PC-9 (cell line): ENCODE data around the gene GKAP1. TPM values are rescaled to one million over a fixed set of nuclear protein-coding genes. Genes with fewer than 3 reads are reported as not detected.

Experiments used
- BruUV-seq: library from RNA; stranded (reverse); fragments of 400-500 nt; replicated peaks from 2 replicates; lab custom pipeline; 2021; lab: Mats Ljungman, UMichigan
- CTCF ChIA-PET: fragments of 300-600 bp; sonication (Branson Sonifier 250); formaldehyde crosslinking; loops from one replicate; lab custom pipeline; 2022; ENCODE audit warnings: antibody characterized with exemption; lab: Charles Lee
- POLR2A ChIA-PET: fragments of 300-600 bp; sonication (Branson Sonifier 250); formaldehyde crosslinking; loops from one replicate; lab custom pipeline; 2022; ENCODE audit warnings: antibody characterized with exemption; ENCODE audit not compliant: unreplicated experiment; lab: Charles Lee
- DNase-seq, 2 experiments: peaks; one replicate each; pipeline versions ENCODE4 v3.0.0 to v3.0.0-alpha.2; 2015 to 2022; ENCODE audit warnings: mixed read lengths in 1 of 2
- H2AFZ ChIP-seq: fragments of 200-600 bp; sonication (generic); 2 replicates; pipeline ENCODE4 v1.8.1; 2017; ENCODE audit warnings: antibody characterized with exemption
- H3F3A ChIP-seq: fragments of 200-600 bp; sonication (generic); 2 replicates; pipeline ENCODE4 v1.8.1; 2017; ENCODE audit warnings: antibody characterized with exemption, mild to moderate bottlenecking, low read depth; ENCODE audit not compliant: insufficient read depth
- H3K27ac ChIP-seq: fragments of 200-600 bp; sonication (generic); 2 replicates; pipeline ENCODE4 v1.6.1; 2016; ENCODE audit warnings: mixed run types
- H3K27me3 ChIP-seq: fragments of 200-600 bp; sonication (generic); 2 replicates; pipeline ENCODE4 v1.6.1; 2016; ENCODE audit warnings: low read depth, mixed run types; ENCODE audit not compliant: insufficient read depth
- H3K36me3 ChIP-seq: fragments of 200-600 bp; sonication (generic); 2 replicates; pipeline ENCODE4 v1.6.1; 2016; ENCODE audit warnings: low read depth, mixed run types
- H3K4me1 ChIP-seq: fragments of 200-600 bp; sonication (generic); replicated peaks from 2 replicates; pipeline ENCODE4 v1.6.1; 2016; ENCODE audit warnings: mixed run types; ENCODE audit not compliant: insufficient read depth
- H3K4me2 ChIP-seq: fragments of 200-600 bp; sonication (generic); 2 replicates; pipeline ENCODE4 v1.6.1; 2017; ENCODE audit warnings: mixed run types
- H3K4me3 ChIP-seq: fragments of 200-600 bp; sonication (generic); 2 replicates; pipeline ENCODE4 v1.6.1; 2016; ENCODE audit warnings: mixed run types
- H3K79me2 ChIP-seq: fragments of 200-600 bp; sonication (generic); 2 replicates; pipeline ENCODE4 v1.6.1; 2017; ENCODE audit warnings: low read depth, mixed run types
- H3K9me2 ChIP-seq: fragments of 200-600 bp; sonication (generic); 2 replicates; pipeline ENCODE4 v1.8.1; 2017; ENCODE audit warnings: mild to moderate bottlenecking; ENCODE audit not compliant: insufficient read depth
- H3K9me3 ChIP-seq: fragments of 200-600 bp; sonication (generic); 2 replicates; pipeline ENCODE4 v1.8.1; 2016; ENCODE audit warnings: low read depth; ENCODE audit not compliant: insufficient read depth
- H4K20me1 ChIP-seq: fragments of 200-600 bp; sonication (generic); 2 replicates; pipeline ENCODE4 v1.8.1; 2017; ENCODE audit not compliant: insufficient read depth
- CTCF ChIP-seq: fragments of 200-600 bp; sonication (generic); conservative IDR thresholded peaks from 2 replicates; pipeline ENCODE4 v1.6.1; 2017; ENCODE audit warnings: mixed run types, antibody characterized with exemption, mild to moderate bottlenecking, moderate library complexity
- EZH2 ChIP-seq: fragments of 200-600 bp; sonication (generic); IDR thresholded peaks from 2 replicates; pipeline ENCODE4 v1.8.0; 2017; ENCODE audit warnings: antibody characterized with exemption, low read depth
- intact Hi-C: fragments of 100-400 bp; cut with micrococcal nuclease; formaldehyde crosslinking; loops from one replicate; pipeline ENCODE4 v1.10.0; 2022; ENCODE audit not compliant: unreplicated experiment
- total RNA-seq: library from RNA; stranded (reverse); gene quantifications from 2 replicates; pipeline ENCODE4 v1.2.3, GENCODE V29; 2021

GKAP1 gene
- total RNA-seq, 1 experiment from 2014 or later, result 4.6 TPM

- CTCF ChIA-PET, result no interaction called here
- H3K9me2 ChIP-seq, result no peaks in the 10 kb centered on the region
- no peak overlapping the region for H3K27ac ChIP-seq
- H3K27me3 ChIP-seq, result no peaks in the 10 kb centered on the region; the same call in 1 of the 2 replicates
- TF ChIP-seq EZH2 (no peak), CTCF (no peak)
- POLR2A ChIA-PET, result no interaction called here
- no TSS peak for BruUV-seq
- no peaks in the 10 kb centered on the region for H3K9me3 ChIP-seq
- DNase-seq, result no peak
- no peak overlapping the region for H3K4me2 ChIP-seq
- H2AFZ ChIP-seq, result no peak overlapping the region
- H3K4me1 ChIP-seq, result no peaks in the 10 kb centered on the region
- no peaks in the 10 kb centered on the region for H3K79me2 ChIP-seq
- intact Hi-C loops, result no loop called here
- H3F3A ChIP-seq, result no peaks in the 10 kb centered on the region
- no peak overlapping the region for H3K4me3 ChIP-seq
- H3K36me3 ChIP-seq, result no peaks in the 10 kb centered on the region
- no peaks in the 10 kb centered on the region for H4K20me1 ChIP-seq
Observed at GRCh38 chr9:83722726-83723495, 94.7 kb downstream of the GKAP1 start.

- BruUV-seq, result no TSS peak
- Histone ChIP-seq H3K27me3 (peaks cover 3% of the 10 kb centered on the region; the same call in 1 of the 2 replicates), H4K20me1 (no peaks in the 10 kb centered on the region), H3K4me1 (no peaks in the 10 kb centered on the region), H3K4me3 (no peak overlapping the region), H3K36me3 (no peaks in the 10 kb centered on the region), H2AFZ (no peak overlapping the region), H3K9me2 (no peaks in the 10 kb centered on the region), H3F3A (no peaks in the 10 kb centered on the region), H3K27ac (no peak overlapping the region), H3K4me2 (no peak overlapping the region), H3K9me3 (no peaks in the 10 kb centered on the region), H3K79me2 (no peaks in the 10 kb centered on the region)
- intact Hi-C loops, result no loop called here
- DNase-seq, result no peak
- TF ChIP-seq EZH2, result no peak
- no peak for TF ChIP-seq CTCF
- CTCF ChIA-PET, result no interaction called here
- POLR2A ChIA-PET, result no interaction called here
Observed at GRCh38 chr9:83721509-83721908, 96.1 kb downstream of the GKAP1 start.

DNA sequence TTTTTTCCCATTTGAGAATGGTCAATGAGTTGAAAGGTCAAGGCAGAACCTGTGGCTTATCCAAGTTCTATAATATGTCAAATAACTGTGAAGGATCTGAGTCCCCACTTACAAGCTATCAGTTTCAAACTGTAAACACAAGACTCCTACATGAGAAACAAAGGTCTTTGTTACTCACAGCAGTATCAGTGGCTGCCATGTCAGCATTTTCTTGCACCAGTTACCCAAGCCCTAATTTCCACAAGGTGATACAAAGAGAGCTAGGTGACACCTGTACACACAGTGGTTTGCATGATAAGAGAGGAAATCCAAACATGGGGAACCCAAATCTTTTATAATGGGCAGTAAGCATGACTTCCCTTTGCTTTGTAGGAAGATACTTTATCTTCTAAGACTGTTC is 101.8 kb downstream of the GKAP1 start:
- no peaks in the 10 kb centered on the region for H3F3A ChIP-seq
- BruUV-seq, result no TSS peak
- H3K79me2 ChIP-seq, result no peaks in the 10 kb centered on the region
- no peaks in the 10 kb centered on the region for H3K9me3 ChIP-seq
- intact Hi-C loops, result no loop called here
- TF ChIP-seq EZH2 (no peak), CTCF (no peak)
- H3K27me3 ChIP-seq, result peaks cover 3% of the 10 kb centered on the region; the same call in 1 of the 2 replicates
- H2AFZ ChIP-seq, result no peak overlapping the region
- H3K9me2 ChIP-seq, result no peaks in the 10 kb centered on the region
- CTCF ChIA-PET, result no interaction called here
- no peak for DNase-seq
- H3K4me3 ChIP-seq, result no peak overlapping the region
- H3K36me3 ChIP-seq, result no peaks in the 10 kb centered on the region
- POLR2A ChIA-PET, result no interaction called here
- H3K4me2 ChIP-seq, result no peak overlapping the region
- H3K27ac ChIP-seq, result no peak overlapping the region
- no peaks in the 10 kb centered on the region for H4K20me1 ChIP-seq
- H3K4me1 ChIP-seq, result no peaks in the 10 kb centered on the region
